Measurements from ENCODE around the gene PDE4D.
A peak's percentile ranks its signal among the peaks of the same experiment; 100 is the strongest.

PDE4D gene

GRCh38 chr5:59151162-59151889, 742.2 kb downstream of the PDE4D start:
- no peak for DNase-seq

GRCh38 chr5:59149827-59150226, 743.7 kb downstream of the PDE4D start:
- DNase-seq = no peak

- no peak for DNase-seq
Observed at GRCh38 chr5:59149271-59149670, 744.3 kb downstream of the PDE4D start.

- DNase-seq = peak; percentile 5
Observed at GRCh38 chr5:59146729-59147128, 746.8 kb downstream of the PDE4D start.

- no peak for DNase-seq
Observed at GRCh38 chr5:59143926-59144333, 749.6 kb downstream of the PDE4D start.

- DNase-seq = no peak
Observed at GRCh38 chr5:59142927-59143326, 750.6 kb downstream of the PDE4D start.

GRCh38 chr5:59142138-59142537, 751.4 kb downstream of the PDE4D start:
- no peak for DNase-seq

GRCh38 chr5:59140133-59140532, 753.4 kb downstream of the PDE4D start:
- DNase-seq = no peak

- no peak for DNase-seq
Observed at GRCh38 chr5:59139695-59140094, 753.8 kb downstream of the PDE4D start.

GRCh38 chr5:59138509-59138908, 755.0 kb downstream of the PDE4D start:
- DNase-seq = no peak

GRCh38 chr5:59137846-59138245, 755.7 kb downstream of the PDE4D start:
- no peak for DNase-seq

- DNase-seq = no peak
Observed at GRCh38 chr5:59136549-59136948, 757.0 kb downstream of the PDE4D start.

- no peak for DNase-seq
Observed at GRCh38 chr5:59134471-59135163, 758.9 kb downstream of the PDE4D start.

GRCh38 chr5:59133764-59134261, 759.7 kb downstream of the PDE4D start:
- no peak for DNase-seq

GRCh38 chr5:59132131-59132530, 761.4 kb downstream of the PDE4D start:
- no peak for DNase-seq

- no peak for DNase-seq
Observed at GRCh38 chr5:59130431-59130830, 763.1 kb downstream of the PDE4D start.

- no peak for DNase-seq
Observed at GRCh38 chr5:59128646-59129290, 764.8 kb downstream of the PDE4D start.

- DNase-seq = peak; percentile 48
Observed at GRCh38 chr5:59126708-59127573, 766.6 kb downstream of the PDE4D start.

- DNase-seq = no peak
Observed at GRCh38 chr5:59126016-59126707, 767.4 kb downstream of the PDE4D start.

GRCh38 chr5:59125011-59125961, 768.2 kb downstream of the PDE4D start:
- DNase-seq = peak; percentile 49

All from NCI-H510A treated with DMSO at 0.1 percent for 48 hours (cell line).